ENCODE results near the gene CDK15.
A peak's percentile ranks its signal among the peaks of the same experiment; 100 is the strongest.

CDK15 gene

DNA sequence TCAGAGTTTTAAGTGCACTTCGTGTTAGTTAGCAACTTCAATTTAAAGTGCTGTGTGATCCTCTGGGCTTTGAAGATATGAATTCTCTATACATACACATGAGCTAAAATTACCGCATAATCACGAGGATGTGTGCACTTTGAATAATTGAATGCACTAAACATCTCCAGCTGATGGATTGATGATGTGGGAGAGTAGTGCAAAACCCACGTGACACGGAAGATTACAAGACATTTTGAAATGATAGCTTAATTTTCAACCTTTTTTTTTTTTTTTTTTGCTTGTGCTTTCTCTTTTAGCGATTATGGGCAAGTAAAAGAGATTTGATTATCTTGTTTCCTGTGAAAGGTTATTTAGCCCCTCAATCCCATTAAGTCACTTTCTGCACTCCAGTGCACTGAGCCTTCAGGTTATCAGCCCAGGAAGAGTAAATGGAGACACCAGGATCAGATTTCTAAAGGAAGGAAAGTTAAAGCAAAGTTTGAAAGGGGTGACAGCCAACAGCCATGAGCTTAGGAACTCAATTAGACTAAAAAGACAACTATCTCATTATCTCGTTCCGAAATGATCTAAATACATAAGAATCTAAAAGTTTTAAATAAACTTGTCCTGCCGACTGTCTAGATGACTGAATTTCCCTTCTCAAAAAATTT is 81.6 kb downstream of the CDK15 start:
- ChIA-PET CTCF (no interaction called here), POLR2A (no interaction called here)
- DNase-seq (ENCODE audit: extremely low spot score) = peak; percentile 41
- TF ChIP-seq, protein P1, sequence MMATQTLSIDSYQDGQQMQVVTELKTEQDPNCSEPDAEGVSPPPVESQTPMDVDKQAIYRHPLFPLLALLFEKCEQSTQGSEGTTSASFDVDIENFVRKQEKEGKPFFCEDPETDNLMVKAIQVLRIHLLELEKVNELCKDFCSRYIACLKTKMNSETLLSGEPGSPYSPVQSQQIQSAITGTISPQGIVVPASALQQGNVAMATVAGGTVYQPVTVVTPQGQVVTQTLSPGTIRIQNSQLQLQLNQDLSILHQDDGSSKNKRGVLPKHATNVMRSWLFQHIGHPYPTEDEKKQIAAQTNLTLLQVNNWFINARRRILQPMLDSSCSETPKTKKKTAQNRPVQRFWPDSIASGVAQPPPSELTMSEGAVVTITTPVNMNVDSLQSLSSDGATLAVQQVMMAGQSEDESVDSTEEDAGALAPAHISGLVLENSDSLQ (IDR thresholded peaks at IDR 0.05) = peak; percentile 85
- TF ChIP-seq L3MBTL2 (conservative IDR thresholded peaks at IDR 0.05) (no peak), CTBP1 (IDR thresholded peaks at IDR 0.05; ENCODE audit: borderline replicate concordance) (no peak), SUZ12 (IDR thresholded peaks at IDR 0.05) (no peak), ZNF384 (IDR thresholded peaks at IDR 0.05) (peak; percentile 89)

DNA sequence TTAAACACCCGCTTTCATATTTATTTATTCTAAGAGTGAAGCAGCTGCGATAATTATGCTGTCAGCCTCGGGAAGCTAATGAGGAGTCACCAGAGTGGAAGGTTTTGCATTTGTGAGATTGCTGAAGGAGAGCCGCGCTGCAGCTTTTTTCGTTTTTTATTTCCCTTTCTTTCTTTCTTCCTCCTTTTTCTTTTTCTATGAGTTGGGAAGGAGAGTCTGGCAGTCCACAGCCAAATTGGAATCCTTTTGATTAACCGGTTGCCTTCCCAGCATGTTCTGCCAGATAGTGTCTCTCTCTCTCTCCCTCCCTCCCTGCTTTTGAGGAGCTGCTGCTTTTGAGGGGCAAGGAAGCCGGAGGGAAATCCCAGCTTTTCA is 82.1 kb downstream of the CDK15 start:
- ChIA-PET POLR2A (no interaction called here), CTCF (no interaction called here)
- no peak for DNase-seq (ENCODE audit: extremely low spot score)
- TF ChIP-seq HDGF (IDR thresholded peaks at IDR 0.05; ENCODE audit: borderline replicate concordance) (no peak), ELF4 (IDR thresholded peaks at IDR 0.05) (no peak), LEF1 (IDR thresholded peaks at IDR 0.05; ENCODE audit: borderline replicate concordance) (no peak), SP1 (IDR thresholded peaks at IDR 0.05) (no peak), CTBP1 (IDR thresholded peaks at IDR 0.05; ENCODE audit: borderline replicate concordance) (no peak), ZNF384 (IDR thresholded peaks at IDR 0.05) (no peak), SUZ12 (IDR thresholded peaks at IDR 0.05) (no peak)
- TF ChIP-seq, protein P1 (IDR thresholded peaks at IDR 0.05) = no peak

DNA sequence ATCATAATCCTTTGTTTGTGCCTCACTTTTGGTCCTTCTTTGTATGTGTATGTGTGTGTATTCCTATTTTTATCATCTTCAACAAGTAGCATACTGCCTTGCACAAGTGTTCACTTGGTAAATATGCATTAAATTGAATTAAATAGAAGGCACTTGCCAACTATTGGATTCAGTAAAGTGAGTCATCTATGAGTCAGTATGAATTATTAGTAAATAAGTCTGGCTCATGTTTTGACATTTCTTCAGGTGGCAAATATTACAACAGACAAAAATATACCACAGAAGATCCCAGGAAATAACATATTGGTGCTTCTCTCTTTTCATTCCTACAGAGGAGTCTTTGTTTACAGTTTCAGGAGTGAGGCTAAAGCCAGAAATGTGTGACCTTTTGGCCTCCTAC is 84.1 kb downstream of the CDK15 start:
- ChIA-PET CTCF (no interaction called here), POLR2A (no interaction called here)

GRCh38 chr2:201891676-201892075 is 85.3 kb downstream of the CDK15 start:
- ChIA-PET POLR2A (no interaction called here), CTCF (no interaction called here)
- DNase-seq (ENCODE audit: extremely low spot score) = no peak

More for the DNA sequence above, 84.1 kb downstream of the CDK15 start:
- TF ChIP-seq NFRKB (IDR thresholded peaks at IDR 0.05) = no peak
- TF ChIP-seq L3MBTL2 (conservative IDR thresholded peaks at IDR 0.05) = no peak
- no peak for TF ChIP-seq CTBP1 (IDR thresholded peaks at IDR 0.05; ENCODE audit: borderline replicate concordance)
- TF ChIP-seq FOXA1 (IDR thresholded peaks at IDR 0.05) = no peak
- no peak for TF ChIP-seq FOXK2 (IDR thresholded peaks at IDR 0.05)
- no peak for TF ChIP-seq ELF4 (IDR thresholded peaks at IDR 0.05)
- TF ChIP-seq TARDBP (IDR thresholded peaks at IDR 0.05) = no peak
- TF ChIP-seq LEF1 (IDR thresholded peaks at IDR 0.05; ENCODE audit: borderline replicate concordance) = no peak
- no peak for TF ChIP-seq FOXM1 (IDR thresholded peaks at IDR 0.05; ENCODE audit: borderline replicate concordance)
- no peak for TF ChIP-seq HDGF (IDR thresholded peaks at IDR 0.05; ENCODE audit: borderline replicate concordance)
- TF ChIP-seq, protein P1 (IDR thresholded peaks at IDR 0.05) = no peak
- no peak for TF ChIP-seq BHLHE40 (IDR thresholded peaks at IDR 0.05; ENCODE audit: borderline replicate concordance)
- no peak for TF ChIP-seq ZNF384 (IDR thresholded peaks at IDR 0.05)
- TF ChIP-seq ARNT (IDR thresholded peaks at IDR 0.05) = no peak
- no peak for TF ChIP-seq SP1 (IDR thresholded peaks at IDR 0.05)
- no peak for DNase-seq (ENCODE audit: extremely low spot score)

GRCh38 chr2:201892516-201892915 is 86.2 kb downstream of the CDK15 start:
- ChIA-PET CTCF (interaction anchor here (0.6 kb wide), 1 partner anchor 46 kb away, joined by 7 read pairs; no protein-coding TSS in a partner anchor), POLR2A (no interaction called here)
- TF ChIP-seq L3MBTL2 (conservative IDR thresholded peaks at IDR 0.05) (no peak), SUZ12 (IDR thresholded peaks at IDR 0.05) (no peak), ZNF384 (IDR thresholded peaks at IDR 0.05) (no peak), HDGF (IDR thresholded peaks at IDR 0.05; ENCODE audit: borderline replicate concordance) (no peak), ELF4 (IDR thresholded peaks at IDR 0.05) (no peak), TARDBP (IDR thresholded peaks at IDR 0.05) (no peak), FOXM1 (IDR thresholded peaks at IDR 0.05; ENCODE audit: borderline replicate concordance) (no peak), FOXK2 (IDR thresholded peaks at IDR 0.05) (no peak), FOXA1 (IDR thresholded peaks at IDR 0.05) (no peak), ARNT (IDR thresholded peaks at IDR 0.05) (no peak), CTBP1 (IDR thresholded peaks at IDR 0.05; ENCODE audit: borderline replicate concordance) (no peak)
- TF ChIP-seq, protein P1 (IDR thresholded peaks at IDR 0.05) = no peak
- no peak for DNase-seq (ENCODE audit: extremely low spot score)

More at GRCh38 chr2:201891676-201892075, 85.3 kb downstream of the CDK15 start:
- TF ChIP-seq FOXM1 (IDR thresholded peaks at IDR 0.05; ENCODE audit: borderline replicate concordance) (no peak), ZNF384 (IDR thresholded peaks at IDR 0.05) (no peak), TARDBP (IDR thresholded peaks at IDR 0.05) (no peak), FOXK2 (IDR thresholded peaks at IDR 0.05) (no peak), NFRKB (IDR thresholded peaks at IDR 0.05) (no peak), L3MBTL2 (conservative IDR thresholded peaks at IDR 0.05) (no peak), ELF4 (IDR thresholded peaks at IDR 0.05) (no peak), CTBP1 (IDR thresholded peaks at IDR 0.05; ENCODE audit: borderline replicate concordance) (no peak), BHLHE40 (IDR thresholded peaks at IDR 0.05; ENCODE audit: borderline replicate concordance) (no peak), LEF1 (IDR thresholded peaks at IDR 0.05; ENCODE audit: borderline replicate concordance) (no peak), ARNT (IDR thresholded peaks at IDR 0.05) (no peak), SP1 (IDR thresholded peaks at IDR 0.05) (no peak), FOXA1 (IDR thresholded peaks at IDR 0.05) (no peak), HDGF (IDR thresholded peaks at IDR 0.05; ENCODE audit: borderline replicate concordance) (no peak)

DNA sequence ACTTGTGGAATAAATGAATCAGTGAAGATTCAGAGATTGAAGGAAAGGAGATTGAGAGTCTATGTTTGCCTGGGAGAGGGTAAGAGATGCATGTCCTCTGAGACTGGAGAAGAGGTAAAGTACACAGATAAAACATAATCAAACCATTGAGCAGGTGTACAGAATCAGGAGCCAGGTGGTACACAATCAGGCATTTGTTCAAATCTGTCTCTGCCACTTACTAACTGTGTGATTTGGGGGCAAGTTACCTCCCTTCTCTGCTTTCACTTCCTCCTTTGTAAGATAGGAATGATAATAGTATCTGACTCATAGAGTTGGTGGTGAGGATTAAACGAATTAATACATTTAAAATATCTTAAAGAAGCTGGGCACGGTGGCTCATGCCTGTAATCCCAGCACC is 94.0 kb downstream of the CDK15 start:
- TF ChIP-seq TARDBP (IDR thresholded peaks at IDR 0.05) (no peak), SP1 (IDR thresholded peaks at IDR 0.05) (no peak), NFRKB (IDR thresholded peaks at IDR 0.05) (no peak), FOXM1 (IDR thresholded peaks at IDR 0.05; ENCODE audit: borderline replicate concordance) (no peak), LEF1 (IDR thresholded peaks at IDR 0.05; ENCODE audit: borderline replicate concordance) (no peak), CTBP1 (IDR thresholded peaks at IDR 0.05; ENCODE audit: borderline replicate concordance) (no peak), SUZ12 (IDR thresholded peaks at IDR 0.05) (no peak), BHLHE40 (IDR thresholded peaks at IDR 0.05; ENCODE audit: borderline replicate concordance) (no peak), ELF4 (IDR thresholded peaks at IDR 0.05) (no peak), FOXK2 (IDR thresholded peaks at IDR 0.05) (no peak), FOXA1 (IDR thresholded peaks at IDR 0.05) (no peak), ARNT (IDR thresholded peaks at IDR 0.05) (no peak), L3MBTL2 (conservative IDR thresholded peaks at IDR 0.05) (no peak), ZNF384 (IDR thresholded peaks at IDR 0.05) (no peak), HDGF (IDR thresholded peaks at IDR 0.05; ENCODE audit: borderline replicate concordance) (no peak)
- TF ChIP-seq, protein P1 (IDR thresholded peaks at IDR 0.05) = no peak
- POLR2A ChIA-PET = no interaction called here
- no peak for DNase-seq (ENCODE audit: extremely low spot score)
- CTCF ChIA-PET = no interaction called here
